Mammary epithelial cell (primary cell): Measurements from ENCODE around the gene INO80D.

Source experiments
- CTCF ChIP-seq, 2 donors: IDR thresholded peaks in 1 of 2; conservative IDR thresholded peaks in 1 of 2; 2 replicates each; pipeline ENCODE4 v1.5.1; 2011 to 2012; ENCODE audit warnings: inconsistent platforms in 2 of 2, low read length in 2 of 2, mild to moderate bottlenecking in 2 of 2, control low read depth in 1 of 2, low read depth in 1 of 2; ENCODE audit not compliant: insufficient read depth in 1 of 2; ENCODE audit errors: extremely low read depth in 1 of 2
- EZH2 ChIP-seq: IDR thresholded peaks from 2 replicates; pipeline ENCODE4 v1.6.1; 2012; ENCODE audit warnings: low read length, inconsistent platforms, borderline replicate concordance

GRCh38 chr2:206004004-206004693 is 81.8 kb downstream of the INO80D start:
- TF ChIP-seq CTCF (conservative IDR thresholded peaks at IDR 0.05 in 1 of 2, IDR thresholded peaks at IDR 0.05 in 1 of 2; ENCODE audit: extremely low read depth in 1 of 2, insufficient read depth in 1 of 2, low read depth in 1 of 2, low read length in 2 of 2) (peak; percentile 10 to 38), EZH2 (no peak)
